Cardiac muscle cell (in vitro differentiated cells and primary cell): ENCODE results near the gene GPR135. TPM values are rescaled to one million over a fixed set of nuclear protein-coding genes. Genes with fewer than 3 reads are reported as not detected.

ENCODE experiments used
- DNase-seq, 2 donors: peaks; one replicate each; pipeline versions ENCODE4 v3.0.0 to v3.0.0-alpha.2; 2010 to 2017; ENCODE audit warnings: low read depth in 1 of 2, low spot score in 1 of 2
- H3K27ac ChIP-seq: fragments of 200-600 bp; sonication (generic); 2 replicates; pipeline ENCODE4 v1.5.1; 2016
- H3K27me3 ChIP-seq: fragments of 200-600 bp; sonication (generic); 2 replicates; pipeline ENCODE4 v1.6.0; 2016; ENCODE audit warnings: control low read depth
- H3K36me3 ChIP-seq: fragments of 200-600 bp; sonication (generic); 2 replicates; pipeline ENCODE4 v1.5.1; 2016; ENCODE audit warnings: control low read depth
- H3K4me1 ChIP-seq: fragments of 200-600 bp; sonication (generic); 2 replicates; pipeline ENCODE4 v1.8.1; 2017; ENCODE audit warnings: low read depth, mild to moderate bottlenecking, mixed run types
- H3K4me3 ChIP-seq: fragments of 200-600 bp; sonication (generic); 2 replicates; pipeline ENCODE4 v1.5.1; 2016; ENCODE audit warnings: mild to moderate bottlenecking
- H3K9me3 ChIP-seq: fragments of 200-600 bp; sonication (generic); 2 replicates; pipeline ENCODE4 v1.5.1; 2017; ENCODE audit warnings: low read depth, mild to moderate bottlenecking, control low read depth
- CTCF ChIP-seq: IDR thresholded peaks from 2 replicates; pipeline ENCODE4 v1.5.1; 2012; ENCODE audit warnings: low read depth, mild to moderate bottlenecking, low read length
- polyA plus RNA-seq: library from polyadenylated mRNA; unstranded; fragments of >200 nt; fragmentation: Nextera tagmentation; extraction: Ambion mirVana; gene quantifications from 2 replicates; pipeline ENCODE4 v1.2.1, GENCODE V29; 2016
- total RNA-seq: library from RNA; depleted of rRNA; stranded (reverse); fragments of >200 nt; gene quantifications from 2 replicates; pipeline ENCODE4 v1.2.3, GENCODE V29; 2016

GPR135 gene
- total and polyA plus RNA-seq, 2 experiments from 2014 or later = 4.0 to 11.0 TPM

GRCh38 chr14:59439256-59439965 lies 25.8 kb downstream of the GPR135 start:
- Histone ChIP-seq H3K4me3 (no peak overlapping the region), H3K9me3 (no peaks in the 10 kb centered on the region), H3K27me3 (no peaks in the 10 kb centered on the region), H3K36me3 (no peaks in the 10 kb centered on the region), H3K4me1 (no peaks in the 10 kb centered on the region), H3K27ac (no peak overlapping the region)
- no peak for TF ChIP-seq CTCF
- DNase-seq = peak in 1 of 2 donors; percentile 86

- Histone ChIP-seq H3K36me3 (no peaks in the 10 kb centered on the region), H3K27ac (no peak overlapping the region), H3K9me3 (no peaks in the 10 kb centered on the region), H3K27me3 (no peaks in the 10 kb centered on the region), H3K4me3 (no peak overlapping the region), H3K4me1 (no peaks in the 10 kb centered on the region)
- peak in 1 of 2 donors; percentile 88 for DNase-seq
- no peak for TF ChIP-seq CTCF
Observed at GRCh38 chr14:59438195-59438647, 27.0 kb downstream of the GPR135 start.

- H3K27me3 ChIP-seq = no peaks in the 10 kb centered on the region
- DNase-seq = peak in 1 of 2 donors; percentile 17
- no peaks in the 10 kb centered on the region for H3K4me1 ChIP-seq
- no peak overlapping the region for H3K4me3 ChIP-seq
- no peaks in the 10 kb centered on the region for H3K36me3 ChIP-seq
- no peak overlapping the region for H3K27ac ChIP-seq
- TF ChIP-seq CTCF = no peak
- H3K9me3 ChIP-seq = no peaks in the 10 kb centered on the region
Observed at GRCh38 chr14:59435987-59436386, 29.2 kb downstream of the GPR135 start.

DNA sequence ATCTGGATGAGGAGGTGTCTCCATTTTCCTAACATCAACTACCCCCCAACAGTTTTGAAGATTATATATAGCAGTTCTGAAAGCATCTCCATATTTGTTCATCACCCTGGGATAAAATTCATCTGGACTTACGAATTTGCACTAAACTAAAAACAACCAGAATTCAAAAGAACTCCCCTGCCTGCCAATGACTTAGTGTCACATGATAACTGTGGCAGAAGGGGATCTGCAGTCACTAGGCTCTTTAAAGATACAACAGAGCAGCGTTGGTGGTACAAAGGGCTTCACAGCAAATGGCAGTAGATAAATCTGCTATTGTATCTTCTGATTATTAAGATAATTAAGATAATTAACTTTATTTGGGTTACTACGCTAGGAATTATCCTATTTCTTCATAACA lies 30.1 kb downstream of the GPR135 start:
- no peak for DNase-seq
- H3K36me3 ChIP-seq = no peaks in the 10 kb centered on the region
- H3K27me3 ChIP-seq = no peaks in the 10 kb centered on the region
- H3K27ac ChIP-seq = no peak overlapping the region
- TF ChIP-seq CTCF = no peak
- H3K4me1 ChIP-seq = no peaks in the 10 kb centered on the region
- no peak overlapping the region for H3K4me3 ChIP-seq
- H3K9me3 ChIP-seq = no peaks in the 10 kb centered on the region

GRCh38 chr14:59429790-59430189 lies 35.4 kb downstream of the GPR135 start:
- no peak overlapping the region for H3K4me3 ChIP-seq
- H3K27me3 ChIP-seq = no peaks in the 10 kb centered on the region
- DNase-seq = no peak
- no peak for TF ChIP-seq CTCF
- no peaks in the 10 kb centered on the region for H3K9me3 ChIP-seq
- H3K36me3 ChIP-seq = no peaks in the 10 kb centered on the region
- H3K4me1 ChIP-seq = no peaks in the 10 kb centered on the region
- no peak overlapping the region for H3K27ac ChIP-seq
